K562 (cell line): ENCODE results near the gene CACNA1C. TPM values are rescaled to one million over a fixed set of nuclear protein-coding genes. Genes with fewer than 3 reads are reported as not detected.

Experiments
- HDAC1 ChIP-seq, 2 experiments: fragments of 450-650 bp; IDR thresholded peaks; 2 replicates each; pipeline ENCODE4 v1.6.1; 2016 to 2017; ENCODE audit warnings: inconsistent platforms in 1 of 2, mild to moderate bottlenecking in 1 of 2, moderate library complexity in 1 of 2
- IFI16 ChIP-seq: fragments of 250-450 bp; sonication (Bioruptor Pico); IDR thresholded peaks from 2 replicates; pipeline ENCODE4 v2.1.2; 2022; ENCODE audit warnings: mild to moderate bottlenecking, inconsistent platforms
- MTA1 ChIP-seq: fragments of 450-650 bp; IDR thresholded peaks from 2 replicates; pipeline ENCODE4 v1.6.1; 2017; ENCODE audit warnings: borderline replicate concordance
- TGIF2 ChIP-seq: sonication (generic); formaldehyde crosslinking; IDR thresholded peaks from 2 replicates; pipeline ENCODE4 v1.8.1; 2022; ENCODE audit warnings: mild to moderate bottlenecking, missing genetic modification reagents, moderate library complexity
- ZNF165 ChIP-seq: fragments of 250-450 bp; sonication (Bioruptor Pico); IDR thresholded peaks from 2 replicates; pipeline ENCODE4 v1.4.0; 2020; ENCODE audit warnings: borderline replicate concordance
- polyA plus RNA-seq, 8 experiments: library from polyadenylated mRNA; depleted of rRNA in 4 of 8; stranded (reverse) in 5 of 8; unstranded in 3 of 8; fragments of >200 nt; fragmentation: Nextera tagmentation in 2 of 8; fragmentation: Illumina TruSeq in 1 of 8; extraction: Ambion mirVana in 2 of 8; extraction: Trizol in 1 of 8; gene quantifications; 2 replicates each; pipeline versions ENCODE4 v1.2.1 to v1.2.3, GENCODE V29; 2011 to 2014; ENCODE audit warnings: inconsistent platforms in 1 of 8, missing spikeins in 1 of 8
- total RNA-seq, 7 experiments: library from RNA; depleted of rRNA in 6 of 7; stranded (reverse); fragments of >200 nt in 6 of 7; fragmentation: Illumina TruSeq in 2 of 7; extraction: Trizol in 2 of 7; gene quantifications; 2 replicates each; pipeline versions ENCODE4 v1.2.1 to v1.2.3, GENCODE V29; 2011 to 2021; ENCODE audit warnings: low replicate concordance in 1 of 7
- TF ChIP-seq, protein P1 (sequence below): fragments of 450-650 bp; IDR thresholded peaks from 2 replicates; pipeline ENCODE4 v1.6.1; 2016; ENCODE audit warnings: mild to moderate bottlenecking, moderate library complexity
- TF ChIP-seq, protein P2 (sequence below): IDR thresholded peaks from 2 replicates; pipeline ENCODE4 v1.6.1; 2011; ENCODE audit not compliant: insufficient read length; ENCODE audit errors: extremely low read depth
- TF ChIP-seq, protein P3 (sequence below): fragments of 450-650 bp; conservative IDR thresholded peaks from 2 replicates; pipeline ENCODE4 v1.6.1; 2016; ENCODE audit warnings: missing genetic modification characterization, low read depth, mild to moderate bottlenecking, missing compliant biosample characterization, moderate library complexity
- TF ChIP-seq, protein P4 (sequence below): fragments of 250-450 bp; sonication (Bioruptor Pico); IDR thresholded peaks from 2 replicates; pipeline ENCODE4 v1.8.0; 2022; ENCODE audit warnings: moderate library complexity, mild to moderate bottlenecking, inconsistent platforms
- TF ChIP-seq, protein P5 (sequence below), 3 experiments: fragments of 200-800 bp in 1 of 3; sonication (Bioruptor generic) in 1 of 3; sonication (generic) in 1 of 3; formaldehyde crosslinking in 1 of 3; IDR thresholded peaks; 2 replicates each; pipeline versions ENCODE4 v1.6.1 to v1.8.0; 2016 to 2022; ENCODE audit warnings: mild to moderate bottlenecking in 2 of 3, missing compliant biosample characterization in 2 of 3, missing genetic modification characterization in 2 of 3, missing genetic modification reagents in 1 of 3

The CACNA1C gene
- total and polyA plus RNA-seq, 9 of the 15 experiments (the other 6 are each of a cell fraction or from before 2014, with no cell fraction given) = not detected

DNA sequence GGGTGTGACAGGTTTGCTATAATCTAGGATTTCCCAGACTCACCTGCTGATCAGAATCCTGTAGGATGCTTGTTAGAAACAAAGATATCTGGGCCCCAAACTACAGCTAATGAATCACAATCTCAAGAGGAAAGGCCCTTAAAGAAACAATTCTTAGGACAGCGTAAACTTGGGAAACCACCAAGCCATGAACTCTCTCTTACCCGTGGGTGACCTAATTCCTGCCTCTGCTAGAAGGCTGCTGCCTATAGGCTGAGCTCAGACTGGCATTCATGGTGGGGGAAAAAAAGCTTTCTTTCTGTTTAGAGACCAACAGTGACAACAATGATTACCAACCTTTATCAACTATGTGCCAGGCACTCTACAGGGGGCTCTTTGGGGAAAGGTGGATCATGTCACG, 528.0 kb downstream of the CACNA1C start (continued):
- TF ChIP-seq, protein P1, sequence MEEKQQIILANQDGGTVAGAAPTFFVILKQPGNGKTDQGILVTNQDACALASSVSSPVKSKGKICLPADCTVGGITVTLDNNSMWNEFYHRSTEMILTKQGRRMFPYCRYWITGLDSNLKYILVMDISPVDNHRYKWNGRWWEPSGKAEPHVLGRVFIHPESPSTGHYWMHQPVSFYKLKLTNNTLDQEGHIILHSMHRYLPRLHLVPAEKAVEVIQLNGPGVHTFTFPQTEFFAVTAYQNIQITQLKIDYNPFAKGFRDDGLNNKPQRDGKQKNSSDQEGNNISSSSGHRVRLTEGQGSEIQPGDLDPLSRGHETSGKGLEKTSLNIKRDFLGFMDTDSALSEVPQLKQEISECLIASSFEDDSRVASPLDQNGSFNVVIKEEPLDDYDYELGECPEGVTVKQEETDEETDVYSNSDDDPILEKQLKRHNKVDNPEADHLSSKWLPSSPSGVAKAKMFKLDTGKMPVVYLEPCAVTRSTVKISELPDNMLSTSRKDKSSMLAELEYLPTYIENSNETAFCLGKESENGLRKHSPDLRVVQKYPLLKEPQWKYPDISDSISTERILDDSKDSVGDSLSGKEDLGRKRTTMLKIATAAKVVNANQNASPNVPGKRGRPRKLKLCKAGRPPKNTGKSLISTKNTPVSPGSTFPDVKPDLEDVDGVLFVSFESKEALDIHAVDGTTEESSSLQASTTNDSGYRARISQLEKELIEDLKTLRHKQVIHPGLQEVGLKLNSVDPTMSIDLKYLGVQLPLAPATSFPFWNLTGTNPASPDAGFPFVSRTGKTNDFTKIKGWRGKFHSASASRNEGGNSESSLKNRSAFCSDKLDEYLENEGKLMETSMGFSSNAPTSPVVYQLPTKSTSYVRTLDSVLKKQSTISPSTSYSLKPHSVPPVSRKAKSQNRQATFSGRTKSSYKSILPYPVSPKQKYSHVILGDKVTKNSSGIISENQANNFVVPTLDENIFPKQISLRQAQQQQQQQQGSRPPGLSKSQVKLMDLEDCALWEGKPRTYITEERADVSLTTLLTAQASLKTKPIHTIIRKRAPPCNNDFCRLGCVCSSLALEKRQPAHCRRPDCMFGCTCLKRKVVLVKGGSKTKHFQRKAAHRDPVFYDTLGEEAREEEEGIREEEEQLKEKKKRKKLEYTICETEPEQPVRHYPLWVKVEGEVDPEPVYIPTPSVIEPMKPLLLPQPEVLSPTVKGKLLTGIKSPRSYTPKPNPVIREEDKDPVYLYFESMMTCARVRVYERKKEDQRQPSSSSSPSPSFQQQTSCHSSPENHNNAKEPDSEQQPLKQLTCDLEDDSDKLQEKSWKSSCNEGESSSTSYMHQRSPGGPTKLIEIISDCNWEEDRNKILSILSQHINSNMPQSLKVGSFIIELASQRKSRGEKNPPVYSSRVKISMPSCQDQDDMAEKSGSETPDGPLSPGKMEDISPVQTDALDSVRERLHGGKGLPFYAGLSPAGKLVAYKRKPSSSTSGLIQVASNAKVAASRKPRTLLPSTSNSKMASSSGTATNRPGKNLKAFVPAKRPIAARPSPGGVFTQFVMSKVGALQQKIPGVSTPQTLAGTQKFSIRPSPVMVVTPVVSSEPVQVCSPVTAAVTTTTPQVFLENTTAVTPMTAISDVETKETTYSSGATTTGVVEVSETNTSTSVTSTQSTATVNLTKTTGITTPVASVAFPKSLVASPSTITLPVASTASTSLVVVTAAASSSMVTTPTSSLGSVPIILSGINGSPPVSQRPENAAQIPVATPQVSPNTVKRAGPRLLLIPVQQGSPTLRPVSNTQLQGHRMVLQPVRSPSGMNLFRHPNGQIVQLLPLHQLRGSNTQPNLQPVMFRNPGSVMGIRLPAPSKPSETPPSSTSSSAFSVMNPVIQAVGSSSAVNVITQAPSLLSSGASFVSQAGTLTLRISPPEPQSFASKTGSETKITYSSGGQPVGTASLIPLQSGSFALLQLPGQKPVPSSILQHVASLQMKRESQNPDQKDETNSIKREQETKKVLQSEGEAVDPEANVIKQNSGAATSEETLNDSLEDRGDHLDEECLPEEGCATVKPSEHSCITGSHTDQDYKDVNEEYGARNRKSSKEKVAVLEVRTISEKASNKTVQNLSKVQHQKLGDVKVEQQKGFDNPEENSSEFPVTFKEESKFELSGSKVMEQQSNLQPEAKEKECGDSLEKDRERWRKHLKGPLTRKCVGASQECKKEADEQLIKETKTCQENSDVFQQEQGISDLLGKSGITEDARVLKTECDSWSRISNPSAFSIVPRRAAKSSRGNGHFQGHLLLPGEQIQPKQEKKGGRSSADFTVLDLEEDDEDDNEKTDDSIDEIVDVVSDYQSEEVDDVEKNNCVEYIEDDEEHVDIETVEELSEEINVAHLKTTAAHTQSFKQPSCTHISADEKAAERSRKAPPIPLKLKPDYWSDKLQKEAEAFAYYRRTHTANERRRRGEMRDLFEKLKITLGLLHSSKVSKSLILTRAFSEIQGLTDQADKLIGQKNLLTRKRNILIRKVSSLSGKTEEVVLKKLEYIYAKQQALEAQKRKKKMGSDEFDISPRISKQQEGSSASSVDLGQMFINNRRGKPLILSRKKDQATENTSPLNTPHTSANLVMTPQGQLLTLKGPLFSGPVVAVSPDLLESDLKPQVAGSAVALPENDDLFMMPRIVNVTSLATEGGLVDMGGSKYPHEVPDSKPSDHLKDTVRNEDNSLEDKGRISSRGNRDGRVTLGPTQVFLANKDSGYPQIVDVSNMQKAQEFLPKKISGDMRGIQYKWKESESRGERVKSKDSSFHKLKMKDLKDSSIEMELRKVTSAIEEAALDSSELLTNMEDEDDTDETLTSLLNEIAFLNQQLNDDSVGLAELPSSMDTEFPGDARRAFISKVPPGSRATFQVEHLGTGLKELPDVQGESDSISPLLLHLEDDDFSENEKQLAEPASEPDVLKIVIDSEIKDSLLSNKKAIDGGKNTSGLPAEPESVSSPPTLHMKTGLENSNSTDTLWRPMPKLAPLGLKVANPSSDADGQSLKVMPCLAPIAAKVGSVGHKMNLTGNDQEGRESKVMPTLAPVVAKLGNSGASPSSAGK = no peak
- TF ChIP-seq TGIF2 (CRISPR knock-in tag) (no peak), IFI16 (CRISPR knock-in tag) (no peak), HDAC1 (IDR thresholded peaks at IDR 0.05) (no peak), MTA1 (no peak), ZNF165 (CRISPR knock-in tag) (no peak)
- TF ChIP-seq, protein P2, sequence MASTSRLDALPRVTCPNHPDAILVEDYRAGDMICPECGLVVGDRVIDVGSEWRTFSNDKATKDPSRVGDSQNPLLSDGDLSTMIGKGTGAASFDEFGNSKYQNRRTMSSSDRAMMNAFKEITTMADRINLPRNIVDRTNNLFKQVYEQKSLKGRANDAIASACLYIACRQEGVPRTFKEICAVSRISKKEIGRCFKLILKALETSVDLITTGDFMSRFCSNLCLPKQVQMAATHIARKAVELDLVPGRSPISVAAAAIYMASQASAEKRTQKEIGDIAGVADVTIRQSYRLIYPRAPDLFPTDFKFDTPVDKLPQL = no peak
- TF ChIP-seq, protein P3, sequence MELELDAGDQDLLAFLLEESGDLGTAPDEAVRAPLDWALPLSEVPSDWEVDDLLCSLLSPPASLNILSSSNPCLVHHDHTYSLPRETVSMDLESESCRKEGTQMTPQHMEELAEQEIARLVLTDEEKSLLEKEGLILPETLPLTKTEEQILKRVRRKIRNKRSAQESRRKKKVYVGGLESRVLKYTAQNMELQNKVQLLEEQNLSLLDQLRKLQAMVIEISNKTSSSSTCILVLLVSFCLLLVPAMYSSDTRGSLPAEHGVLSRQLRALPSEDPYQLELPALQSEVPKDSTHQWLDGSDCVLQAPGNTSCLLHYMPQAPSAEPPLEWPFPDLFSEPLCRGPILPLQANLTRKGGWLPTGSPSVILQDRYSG (tag) = no peak
- TF ChIP-seq, protein P4, sequence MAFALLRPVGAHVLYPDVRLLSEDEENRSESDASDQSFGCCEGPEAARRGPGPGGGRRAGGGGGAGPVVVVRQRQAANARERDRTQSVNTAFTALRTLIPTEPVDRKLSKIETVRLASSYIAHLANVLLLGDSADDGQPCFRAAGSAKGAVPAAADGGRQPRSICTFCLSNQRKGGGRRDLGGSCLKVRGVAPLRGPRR (CRISPR knock-in tag) = no peak
- TF ChIP-seq, protein P5, sequence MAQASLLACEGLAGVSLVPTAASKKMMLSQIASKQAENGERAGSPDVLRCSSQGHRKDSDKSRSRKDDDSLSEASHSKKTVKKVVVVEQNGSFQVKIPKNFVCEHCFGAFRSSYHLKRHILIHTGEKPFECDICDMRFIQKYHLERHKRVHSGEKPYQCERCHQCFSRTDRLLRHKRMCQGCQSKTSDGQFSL (CRISPR knock-in tag; IDR thresholded peaks at IDR 0.05) = no peak
- TF ChIP-seq, protein P5 (tag; IDR thresholded peaks at IDR 0.05) = no peak
